CD14-positive monocyte (primary cell): ENCODE results near the gene CELF5. TPM values are rescaled to one million over a fixed set of nuclear protein-coding genes. Genes with fewer than 3 reads are reported as not detected.
"Not testable (repeated sequence)": the region's sequence is repeated elsewhere in the genome, so short reads cannot be mapped to it uniquely, and the experiment has no call there.

Source experiments
- DNase-seq, 3 donors: peaks; one replicate each; pipeline ENCODE4 v3.0.0-alpha.2; 2011 to 2022
- H2AFZ ChIP-seq: 2 replicates; pipeline ENCODE4 v1.6.0; 2012; ENCODE audit warnings: mild to moderate bottlenecking, low read depth, low read length, inconsistent platforms; ENCODE audit not compliant: insufficient read depth, poor library complexity, severe bottlenecking
- H3K27ac ChIP-seq, 2 donors: 1 replicate in 1 of 2; 2 replicates in 1 of 2; pipeline ENCODE4 v1.5.1; 2012 to 2013; ENCODE audit warnings: low read length in 2 of 2, control low read depth in 1 of 2, inconsistent platforms in 1 of 2, low read depth in 1 of 2, mild to moderate bottlenecking in 1 of 2
- H3K27me3 ChIP-seq, 2 donors: one replicate each; pipeline versions ENCODE4 v1.6.0 to v1.6.1; 2011 to 2013; ENCODE audit warnings: low read length in 2 of 2; ENCODE audit not compliant: control insufficient read depth in 2 of 2, insufficient read depth in 2 of 2
- H3K36me3 ChIP-seq, 2 donors: replicated peaks in 1 of 2; 1 replicate in 1 of 2; 2 replicates in 1 of 2; pipeline versions ENCODE4 v1.5.1 to v1.6.1; 2012 to 2013; ENCODE audit warnings: low read length in 2 of 2, control low read depth in 1 of 2, inconsistent platforms in 1 of 2, mild to moderate bottlenecking in 1 of 2; ENCODE audit not compliant: insufficient read depth in 2 of 2, control insufficient read depth in 1 of 2
- H3K4me1 ChIP-seq, 2 donors: 1 replicate in 1 of 2; 2 replicates in 1 of 2; pipeline versions ENCODE4 v1.5.1 to v1.6.1; 2012 to 2013; ENCODE audit warnings: low read length in 2 of 2, control low read depth in 1 of 2, inconsistent platforms in 1 of 2, mild to moderate bottlenecking in 1 of 2, moderate library complexity in 1 of 2; ENCODE audit not compliant: insufficient read depth in 2 of 2, control insufficient read depth in 1 of 2
- H3K4me2 ChIP-seq: replicated peaks from 2 replicates; pipeline ENCODE3; 2012; ENCODE audit warnings: low read length, moderate library complexity, mild to moderate bottlenecking; ENCODE audit not compliant: poor library complexity, severe bottlenecking; ENCODE audit errors: extremely low read depth
- H3K4me3 ChIP-seq, 3 experiments: fragments of 200-600 bp in 1 of 3; sonication (generic) in 1 of 3; replicated peaks in 1 of 3; 1 replicate in 2 of 3; 2 replicates in 1 of 3; pipeline ENCODE4 v1.5.1; 2011 to 2013; ENCODE audit warnings: low read length in 3 of 3, mild to moderate bottlenecking in 3 of 3, control low read depth in 2 of 3, low read depth in 2 of 3, inconsistent platforms in 1 of 3, moderate library complexity in 1 of 3
- H3K79me2 ChIP-seq: 2 replicates; pipeline ENCODE4 v1.6.0; 2012; ENCODE audit warnings: mild to moderate bottlenecking, control low read depth, inconsistent platforms, low read length, moderate library complexity; ENCODE audit not compliant: insufficient read depth
- H3K9ac ChIP-seq: 2 replicates; pipeline ENCODE4 v1.6.0; 2017; ENCODE audit warnings: low read length, mild to moderate bottlenecking; ENCODE audit not compliant: insufficient read depth, poor library complexity, severe bottlenecking
- H3K9me3 ChIP-seq, 2 donors: replicated peaks in 1 of 2; 1 replicate in 1 of 2; 2 replicates in 1 of 2; pipeline versions ENCODE4 v1.5.1 to v1.6.1; 2012 to 2013; ENCODE audit warnings: low read length in 2 of 2, control low read depth in 1 of 2; ENCODE audit not compliant: control insufficient read depth in 1 of 2, insufficient read depth in 1 of 2
- H4K20me1 ChIP-seq: 2 replicates; pipeline ENCODE4 v1.6.0; 2012; ENCODE audit warnings: mild to moderate bottlenecking, low read length, control low read depth, moderate library complexity; ENCODE audit not compliant: insufficient read depth
- H3K27ac Mint-ChIP-seq, 7 donors: one replicate each; pipeline ENCODE4 v1.8.0; 2020; ENCODE audit warnings: mild to moderate bottlenecking in 7 of 7, mixed read lengths in 7 of 7, moderate library complexity in 6 of 7, inconsistent platforms in 2 of 7
- H3K27me3 Mint-ChIP-seq, 3 donors: one replicate each; pipeline ENCODE4 v1.8.0; 2021 to 2022; ENCODE audit warnings: low read depth in 3 of 3, mild to moderate bottlenecking in 3 of 3, mixed read lengths in 3 of 3, moderate library complexity in 3 of 3, inconsistent platforms in 1 of 3
- H3K36me3 Mint-ChIP-seq, 2 donors: one replicate each; pipeline ENCODE4 v1.8.0; 2020; ENCODE audit warnings: mixed read lengths in 2 of 2, inconsistent platforms in 1 of 2, mild to moderate bottlenecking in 1 of 2
- H3K4me1 Mint-ChIP-seq: one replicate; pipeline ENCODE4 v1.8.0; 2020; ENCODE audit warnings: mild to moderate bottlenecking, mixed read lengths
- H3K4me3 Mint-ChIP-seq, 2 donors: one replicate each; pipeline ENCODE4 v1.8.0; 2020; ENCODE audit warnings: mild to moderate bottlenecking in 2 of 2, mixed read lengths in 2 of 2, moderate library complexity in 1 of 2
- H3K9me3 Mint-ChIP-seq, 7 donors: one replicate each; pipeline ENCODE4 v1.8.0; 2020 to 2022; ENCODE audit warnings: mixed read lengths in 7 of 7, mild to moderate bottlenecking in 6 of 7, moderate library complexity in 6 of 7, inconsistent platforms in 2 of 7
- CTCF ChIP-seq: fragments of 200-600 bp; IDR thresholded peaks from one replicate; pipeline ENCODE4 v1.8.0; 2022; ENCODE audit warnings: antibody characterized with exemption, mild to moderate bottlenecking
- WGBS: methylation state at CpG from one replicate; pipeline ENCODE4 v1.1.5; 2013; ENCODE audit warnings: missing lambda C conversion rate; ENCODE audit not compliant: insufficient coverage; 5-methylcytosine and 5-hydroxymethylcytosine counted together
- intact Hi-C, 2 donors: fragments of 100-400 bp; cut with micrococcal nuclease; formaldehyde crosslinking; loops; one replicate each; pipeline versions ENCODE4 v1.15.0 to v1.15.1; 2023
- polyA plus RNA-seq, 3 donors: library from polyadenylated mRNA; depleted of rRNA in 1 of 3; unstranded in 2 of 3; stranded (reverse) in 1 of 3; fragments of 300-500 nt in 2 of 3; fragments of >200 nt in 1 of 3; fragmentation: Illumina TruSeq in 2 of 3; gene quantifications; 1 replicate in 2 of 3; 2 replicates in 1 of 3; pipeline ENCODE4 v1.2.3, GENCODE V29; 2012 to 2021

Gene CELF5
- polyA plus RNA-seq, 3 donors, result not detected

GRCh38 chr19:3216874-3217273, 7.6 kb upstream of the CELF5 start:
- no peak for DNase-seq
- H3K27ac ChIP-seq, result no peak overlapping the region
- no peak overlapping the region for H3K4me2 ChIP-seq
- H3K79me2 ChIP-seq, result no peaks in the 10 kb centered on the region
- Mint-ChIP-seq H3K9me3 (peaks cover 0 to 3% (median 1%) of the 10 kb centered on the region in 7 donors), H3K27ac (no peak overlapping the region), H3K4me3 (no peak overlapping the region), H3K4me1 (no peaks in the 10 kb centered on the region), H3K27me3 (peaks cover 4 to 10% (median 8%) of the 10 kb centered on the region in 3 donors), H3K36me3 (peaks cover 0 to 2% of the 10 kb centered on the region in 2 donors)
- TF ChIP-seq CTCF, result no peak
- no peak overlapping the region for H2AFZ ChIP-seq
- H3K9ac ChIP-seq, result no peak overlapping the region
- H3K9me3 ChIP-seq, result no peaks in the 10 kb centered on the region
- no peaks in the 10 kb centered on the region for H3K4me1 ChIP-seq
- 95% methylated on average over 4 of the region's 5 CpGs for WGBS
- intact Hi-C loops, result no loop called here
- H3K4me3 ChIP-seq, result no peak overlapping the region
- no peaks in the 10 kb centered on the region for H4K20me1 ChIP-seq
- no peaks in the 10 kb centered on the region for H3K27me3 ChIP-seq
- H3K36me3 ChIP-seq, result no peaks in the 10 kb centered on the region

GRCh38 chr19:3220576-3220975, 3.9 kb upstream of the CELF5 start:
- Histone ChIP-seq H3K79me2 (no peaks in the 10 kb centered on the region), H3K9ac (no peak overlapping the region), H2AFZ (no peak overlapping the region), H3K4me2 (no peak overlapping the region), H3K4me1 (no peaks in the 10 kb centered on the region), H3K27me3 (peaks cover 0 to 14% of the 10 kb centered on the region in 2 donors), H3K4me3 (no peak overlapping the region), H3K27ac (no peak overlapping the region), H4K20me1 (no peaks in the 10 kb centered on the region), H3K9me3 (no peaks in the 10 kb centered on the region), H3K36me3 (no peaks in the 10 kb centered on the region)
- no peak for TF ChIP-seq CTCF
- Mint-ChIP-seq H3K4me3 (no peak overlapping the region), H3K4me1 (no peaks in the 10 kb centered on the region), H3K36me3 (peaks cover 0 to 2% of the 10 kb centered on the region in 2 donors), H3K27me3 (peaks cover 17 to 29% (median 26%) of the 10 kb centered on the region in 3 donors), H3K27ac (no peak overlapping the region), H3K9me3 (peaks cover 0 to 8% (median 2%) of the 10 kb centered on the region in 7 donors)
- intact Hi-C loops, result no loop called here
- 84% methylated on average over 12 of the region's 12 CpGs for WGBS
- no peak for DNase-seq

GRCh38 chr19:3221576-3221975, 2.9 kb upstream of the CELF5 start:
- Mint-ChIP-seq H3K9me3 (peaks cover 0 to 10% (median 2%) of the 10 kb centered on the region in 7 donors), H3K27me3 (peaks cover 26 to 39% (median 27%) of the 10 kb centered on the region in 3 donors)
- H3K36me3 Mint-ChIP-seq, H3K36me3 ChIP-seq, H3K27ac Mint-ChIP-seq, H2AFZ ChIP-seq, DNase-seq, H3K4me1 Mint-ChIP-seq, H3K79me2 ChIP-seq, H4K20me1 ChIP-seq, H3K9me3 ChIP-seq, intact Hi-C loops, H3K4me3 Mint-ChIP-seq, H3K27ac ChIP-seq, H3K9ac ChIP-seq, H3K4me2 ChIP-seq, H3K4me3 ChIP-seq, H3K4me1 ChIP-seq: not testable (repeated sequence)
- peaks cover 2 to 24% of the 10 kb centered on the region in 2 donors for H3K27me3 ChIP-seq
- 88% methylated on average over 3 of the region's 5 CpGs for WGBS
